HepG2 (cell line): ENCODE measurements around the gene HTD2. TPM values are rescaled to one million over a fixed set of nuclear protein-coding genes. Genes with fewer than 3 reads are reported as not detected.

Experiments
- ATAC-seq: fragments of 200-7000 bp; cut with Tn5 transposase; 3 replicates; pipeline ENCODE4 v1.9.1; 2020; ENCODE audit warnings: mild to moderate bottlenecking, moderate library complexity
- BruUV-seq: library from RNA; stranded (reverse); fragments of 400-500 nt; replicated peaks from 2 replicates; lab custom pipeline; 2021; lab: Mats Ljungman, UMichigan
- CTCF ChIA-PET: fragments of 300-600 bp; formaldehyde crosslinking; extraction: SDS; loops from one replicate; lab custom pipeline; 2021; ENCODE audit warnings: low total read pairs, inconsistent platforms, low intra/inter-chr PET ratio; lab: Yijun Ruan, JAX
- POLR2A ChIA-PET: fragments of 350-600 bp; sonication (Branson Sonifier 250); formaldehyde crosslinking; loops from one replicate; lab custom pipeline; 2020; ENCODE audit warnings: antibody characterized with exemption, inconsistent platforms; lab: Yijun Ruan, JAX
- DNase-seq: peaks from one replicate; pipeline ENCODE4 v3.0.0-alpha.2; 2015; ENCODE audit warnings: low spot score
- FAIRE-seq: peaks from 3 replicates; lab custom pipeline; 2011; peaks lifted over from hg19 to GRCh38; lab: Jason Lieb, UNC
- H2AFZ ChIP-seq: one replicate; pipeline ENCODE4 v1.6.1; 2011; ENCODE audit warnings: low read length, inconsistent platforms
- H3K27ac ChIP-seq: fragments of 300-600 bp; 3 replicates; pipeline ENCODE4 v1.8.0; 2011; ENCODE audit warnings: mixed run types, mild to moderate bottlenecking, mixed read lengths, low read length, inconsistent platforms; ENCODE audit not compliant: insufficient read depth; ENCODE audit errors: extremely low read length
- H3K27me3 ChIP-seq, 2 experiments: fragments of 200-600 bp in 1 of 2; 2 replicates in 1 of 2; 3 replicates in 1 of 2; pipeline versions ENCODE4 v1.6.0 to v1.8.0; 2011; ENCODE audit warnings: low read length in 2 of 2, mild to moderate bottlenecking in 2 of 2, moderate library complexity in 2 of 2, inconsistent platforms in 1 of 2; ENCODE audit not compliant: insufficient read depth in 2 of 2, control insufficient read depth in 1 of 2
- H3K36me3 ChIP-seq, 2 experiments: fragments of 200-600 bp in 1 of 2; replicated peaks in 1 of 2; 2 replicates in 1 of 2; 3 replicates in 1 of 2; pipeline versions ENCODE4 v1.5.1 to v1.8.0; 2011; ENCODE audit warnings: low read length in 2 of 2, inconsistent platforms in 1 of 2; ENCODE audit not compliant: insufficient read depth in 2 of 2, control insufficient read depth in 1 of 2
- H3K4me1 ChIP-seq: 2 replicates; pipeline ENCODE4 v1.5.1; 2012; ENCODE audit warnings: low read length, inconsistent platforms; ENCODE audit not compliant: insufficient read depth
- H3K4me2 ChIP-seq: 2 replicates; pipeline ENCODE4 v1.6.0; 2011; ENCODE audit warnings: low read depth, low read length, inconsistent platforms
- H3K4me3 ChIP-seq, 3 experiments: fragments of 200-600 bp in 1 of 3; sonication (generic), shearing (Covaris generic) in 1 of 3; replicated peaks in 1 of 3; 2 replicates each; pipeline ENCODE4 v1.5.1; 2011 to 2016; ENCODE audit warnings: low read length in 3 of 3, inconsistent platforms in 2 of 3, low read depth in 2 of 3, mild to moderate bottlenecking in 2 of 3, control low read depth in 1 of 3, mixed read lengths in 1 of 3; ENCODE audit not compliant: insufficient read depth in 1 of 3
- H3K79me2 ChIP-seq: one replicate; pipeline ENCODE4 v1.6.1; 2011; ENCODE audit warnings: low read length, inconsistent platforms; ENCODE audit not compliant: insufficient read depth
- H3K9ac ChIP-seq: 2 replicates; pipeline ENCODE4 v1.6.0; 2011; ENCODE audit warnings: mild to moderate bottlenecking, low read depth, low read length, inconsistent platforms; ENCODE audit not compliant: insufficient read depth
- H3K9me3 ChIP-seq: 2 replicates; pipeline ENCODE4 v1.5.1; 2012; ENCODE audit warnings: mild to moderate bottlenecking, low read length
- H4K20me1 ChIP-seq: 2 replicates; pipeline ENCODE4 v1.6.0; 2011; ENCODE audit warnings: inconsistent platforms, mild to moderate bottlenecking, low read length, moderate library complexity; ENCODE audit not compliant: insufficient read depth
- AHR ChIP-seq: IDR thresholded peaks from 2 replicates; pipeline ENCODE4 v1.6.1; 2018; ENCODE audit warnings: missing genetic modification reagents, missing compliant biosample characterization
- LCORL ChIP-seq, 2 experiments: fragments of 450-650 bp in 1 of 2; sonication (generic) in 1 of 2; formaldehyde crosslinking in 1 of 2; IDR thresholded peaks; 2 replicates each; pipeline versions ENCODE4 v1.5.0 to v1.6.1; 2017 to 2020; ENCODE audit warnings: antibody characterized with exemption in 1 of 2, missing genetic modification reagents in 1 of 2
- SMARCC2 ChIP-seq: fragments of 450-650 bp; IDR thresholded peaks from 2 replicates; pipeline ENCODE4 v1.6.1; 2017; ENCODE audit warnings: antibody characterized with exemption, mild to moderate bottlenecking
- SNAPC2 ChIP-seq: sonication (generic); formaldehyde crosslinking; IDR thresholded peaks from 2 replicates; pipeline ENCODE4 v1.8.1; 2022; ENCODE audit warnings: mild to moderate bottlenecking, missing genetic modification reagents
- SP2 ChIP-seq: sonication (generic); formaldehyde crosslinking; IDR thresholded peaks from 2 replicates; pipeline ENCODE4 v1.5.1; 2020; ENCODE audit warnings: mild to moderate bottlenecking, missing genetic modification reagents
- ZBTB42 ChIP-seq: sonication (generic); formaldehyde crosslinking; IDR thresholded peaks from 2 replicates; pipeline ENCODE4 v1.5.0; 2020; ENCODE audit warnings: mild to moderate bottlenecking, missing genetic modification reagents
- ZNF484 ChIP-seq: sonication (generic); formaldehyde crosslinking; IDR thresholded peaks from 2 replicates; pipeline ENCODE4 v1.5.1; 2020; ENCODE audit warnings: mild to moderate bottlenecking, low read depth, missing genetic modification reagents, borderline replicate concordance
- ZNF772 ChIP-seq: sonication (generic); formaldehyde crosslinking; IDR thresholded peaks from 2 replicates; pipeline ENCODE4 v1.5.0; 2020; ENCODE audit warnings: mild to moderate bottlenecking, missing genetic modification reagents
- WGBS: methylation state at CpG from one replicate; pipeline ENCODE4 v1.1.6; 2017; ENCODE audit warnings: low lambda C conversion rate; 5-methylcytosine and 5-hydroxymethylcytosine counted together
- in situ Hi-C: cut with HindIII; loops from 2 replicates; pipeline ENCODE4 v1.10.0; 2017; ENCODE audit warnings: low pct_unique_long_range_greater_than_20kb; ENCODE audit not compliant: extremely low pct_ligation_motif_present
- intact Hi-C: fragments of 100-400 bp; cut with micrococcal nuclease; formaldehyde crosslinking; loops from one replicate; pipeline ENCODE4 v1.10.0; 2022; ENCODE audit not compliant: unreplicated experiment
- polyA plus RNA-seq, 8 experiments: library from polyadenylated mRNA; depleted of rRNA in 3 of 8; stranded (reverse) in 7 of 8; unstranded in 1 of 8; fragments of >200 nt; fragmentation: Illumina TruSeq in 4 of 8; extraction: Trizol in 4 of 8; gene quantifications; 2 replicates each; pipeline versions ENCODE4 v1.2.1 to v1.2.3, GENCODE V29; 2011 to 2016; ENCODE audit warnings: low read depth in 4 of 8, missing spikeins in 1 of 8, mixed read lengths in 1 of 8; ENCODE audit not compliant: insufficient read depth in 1 of 8
- total RNA-seq, 5 experiments: library from RNA; depleted of rRNA; stranded (reverse); fragments of >200 nt; fragmentation: Illumina TruSeq; extraction: Trizol; gene quantifications; 2 replicates each; pipeline ENCODE4 v1.2.3, GENCODE V29; 2016; ENCODE audit warnings: low read depth in 1 of 5
- TF ChIP-seq, protein P1 (sequence below): sonication (generic); formaldehyde crosslinking; IDR thresholded peaks from 2 replicates; pipeline ENCODE4 v1.8.0; 2022; ENCODE audit warnings: mild to moderate bottlenecking, missing genetic modification reagents
- TF ChIP-seq, protein P2 (sequence below): fragments of 450-650 bp; IDR thresholded peaks from 2 replicates; pipeline ENCODE4 v1.6.1; 2017; ENCODE audit warnings: mild to moderate bottlenecking

The HTD2 gene
- total and polyA plus RNA-seq, 2 of the 13 experiments (the other 11 are each of a cell fraction or from before 2014, with no cell fraction given) = 8.6 to 13.7 TPM

DNA sequence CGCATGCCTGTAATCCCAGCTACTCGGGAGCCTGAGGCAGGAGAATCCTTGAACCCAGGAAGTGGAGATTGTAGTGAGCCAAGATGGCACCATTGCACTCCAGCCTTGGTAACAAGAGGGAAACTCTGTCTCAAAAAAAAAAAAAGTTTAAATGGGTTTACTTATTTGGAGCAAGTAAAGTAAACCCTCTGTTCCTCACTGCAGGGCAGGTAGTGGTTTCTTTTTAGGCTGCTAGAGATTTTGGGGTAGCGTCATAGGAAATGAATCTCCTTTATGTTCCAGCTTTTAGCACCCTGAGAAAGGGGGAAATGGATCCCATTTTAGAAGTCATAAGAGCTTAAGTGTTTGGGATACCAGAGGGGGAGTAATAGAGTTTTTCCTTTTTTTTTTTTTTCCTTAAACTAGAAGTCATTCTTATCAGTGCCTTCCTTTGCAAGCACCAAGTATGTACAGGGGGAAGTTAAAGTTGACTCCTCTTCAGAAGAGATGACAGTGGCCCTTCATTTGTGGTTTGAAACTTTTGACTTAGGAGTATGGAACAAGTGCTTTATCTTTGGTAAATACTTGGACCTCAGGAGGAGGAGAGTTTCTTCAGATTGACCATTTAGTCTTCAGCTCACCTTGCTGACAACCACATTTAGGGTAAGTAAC, 34.4 kb downstream of the HTD2 start:
- WGBS = 98% methylated on average over 3 of the region's 3 CpGs
- intact Hi-C loops = no loop called here
- Histone ChIP-seq H3K4me1 (peaks cover 20% of the 10 kb centered on the region), H3K9ac (no peak overlapping the region), H3K4me3 (no peak overlapping the region), H3K27ac (no peak overlapping the region), H3K36me3 (peaks cover 1 to 3% of the 10 kb centered on the region in 2 experiments; a peak in 1 of 5 replicates), H2AFZ (no peak overlapping the region), H3K9me3 (no peaks in the 10 kb centered on the region), H4K20me1 (no peaks in the 10 kb centered on the region), H3K27me3 (no peaks in the 10 kb centered on the region), H3K4me2 (no peak overlapping the region), H3K79me2 (no peaks in the 10 kb centered on the region)
- CTCF ChIA-PET = no interaction called here
- BruUV-seq = no TSS peak
- ATAC-seq = no peak
- no peak for FAIRE-seq
- in situ Hi-C loops = no loop called here
- POLR2A ChIA-PET = no interaction called here
- TF ChIP-seq ZNF484 (CRISPR knock-in tag) (no peak), SP2 (CRISPR knock-in tag) (no peak), ZNF772 (CRISPR knock-in tag) (no peak), SNAPC2 (CRISPR knock-in tag) (no peak), AHR (no peak), LCORL (IDR thresholded peaks at IDR 0.05) (no peak), LCORL (CRISPR knock-in tag; IDR thresholded peaks at IDR 0.05) (no peak), ZBTB42 (CRISPR knock-in tag) (no peak), SMARCC2 (no peak)
- TF ChIP-seq, protein P1, sequence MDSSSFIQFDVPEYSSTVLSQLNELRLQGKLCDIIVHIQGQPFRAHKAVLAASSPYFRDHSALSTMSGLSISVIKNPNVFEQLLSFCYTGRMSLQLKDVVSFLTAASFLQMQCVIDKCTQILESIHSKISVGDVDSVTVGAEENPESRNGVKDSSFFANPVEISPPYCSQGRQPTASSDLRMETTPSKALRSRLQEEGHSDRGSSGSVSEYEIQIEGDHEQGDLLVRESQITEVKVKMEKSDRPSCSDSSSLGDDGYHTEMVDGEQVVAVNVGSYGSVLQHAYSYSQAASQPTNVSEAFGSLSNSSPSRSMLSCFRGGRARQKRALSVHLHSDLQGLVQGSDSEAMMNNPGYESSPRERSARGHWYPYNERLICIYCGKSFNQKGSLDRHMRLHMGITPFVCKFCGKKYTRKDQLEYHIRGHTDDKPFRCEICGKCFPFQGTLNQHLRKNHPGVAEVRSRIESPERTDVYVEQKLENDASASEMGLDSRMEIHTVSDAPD (CRISPR knock-in tag) = no peak
- TF ChIP-seq, protein P2, sequence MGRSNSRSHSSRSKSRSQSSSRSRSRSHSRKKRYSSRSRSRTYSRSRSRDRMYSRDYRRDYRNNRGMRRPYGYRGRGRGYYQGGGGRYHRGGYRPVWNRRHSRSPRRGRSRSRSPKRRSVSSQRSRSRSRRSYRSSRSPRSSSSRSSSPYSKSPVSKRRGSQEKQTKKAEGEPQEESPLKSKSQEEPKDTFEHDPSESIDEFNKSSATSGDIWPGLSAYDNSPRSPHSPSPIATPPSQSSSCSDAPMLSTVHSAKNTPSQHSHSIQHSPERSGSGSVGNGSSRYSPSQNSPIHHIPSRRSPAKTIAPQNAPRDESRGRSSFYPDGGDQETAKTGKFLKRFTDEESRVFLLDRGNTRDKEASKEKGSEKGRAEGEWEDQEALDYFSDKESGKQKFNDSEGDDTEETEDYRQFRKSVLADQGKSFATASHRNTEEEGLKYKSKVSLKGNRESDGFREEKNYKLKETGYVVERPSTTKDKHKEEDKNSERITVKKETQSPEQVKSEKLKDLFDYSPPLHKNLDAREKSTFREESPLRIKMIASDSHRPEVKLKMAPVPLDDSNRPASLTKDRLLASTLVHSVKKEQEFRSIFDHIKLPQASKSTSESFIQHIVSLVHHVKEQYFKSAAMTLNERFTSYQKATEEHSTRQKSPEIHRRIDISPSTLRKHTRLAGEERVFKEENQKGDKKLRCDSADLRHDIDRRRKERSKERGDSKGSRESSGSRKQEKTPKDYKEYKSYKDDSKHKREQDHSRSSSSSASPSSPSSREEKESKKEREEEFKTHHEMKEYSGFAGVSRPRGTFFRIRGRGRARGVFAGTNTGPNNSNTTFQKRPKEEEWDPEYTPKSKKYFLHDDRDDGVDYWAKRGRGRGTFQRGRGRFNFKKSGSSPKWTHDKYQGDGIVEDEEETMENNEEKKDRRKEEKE = no peak
- DNase-seq = no peak
